ENCODE data around the gene PLK3.

DNA sequence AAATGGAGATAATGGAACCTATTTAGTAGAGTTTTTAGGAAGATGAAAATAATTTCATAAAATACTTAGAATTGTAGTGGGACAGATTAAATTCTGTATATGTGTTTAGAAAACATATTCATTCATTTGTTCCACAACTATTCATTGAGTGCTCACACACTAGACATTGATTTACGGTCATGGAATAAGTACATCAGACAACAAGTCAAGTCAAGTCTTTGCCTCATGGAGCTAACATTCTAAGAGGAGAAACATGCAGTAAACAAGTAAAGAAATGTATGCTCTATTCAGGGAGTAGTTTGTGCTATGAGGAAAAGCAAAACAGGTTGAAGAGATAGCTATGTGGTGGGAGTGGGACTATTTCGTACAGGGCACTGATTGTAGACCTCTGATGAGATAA lies 17.1 kb downstream of the PLK3 start:
- TF ChIP-seq CTCF (IDR thresholded peaks at IDR 0.05) (no peak), EZH2 (IDR thresholded peaks at IDR 0.05) (no peak), EZH2phosphoT487 (IDR thresholded peaks at IDR 0.05) (no peak)

Measured in neural progenitor cell (in vitro differentiated cells).